ENCODE measurements around the gene METTL2A. TPM values are rescaled to one million over a fixed set of nuclear protein-coding genes. Genes with fewer than 3 reads are reported as not detected.

METTL2A gene
- total RNA-seq, 1 experiment from 2014 or later, result 23.1 TPM

GRCh38 chr17:62388856-62389255 is 34.8 kb upstream of the METTL2A start:
- H3K9me2 ChIP-seq (ENCODE audit: insufficient read depth), result no peaks in the 10 kb centered on the region
- H3K36me3 ChIP-seq (ENCODE audit: low read depth), result no peaks in the 10 kb centered on the region
- no peaks in the 10 kb centered on the region for H3K9me3 ChIP-seq (ENCODE audit: insufficient read depth, low read depth)
- H3K27ac ChIP-seq, result no peak overlapping the region
- no peaks in the 10 kb centered on the region for H3K79me2 ChIP-seq (ENCODE audit: low read depth)
- H3K27me3 ChIP-seq (ENCODE audit: insufficient read depth, low read depth), result 0 out of 2 replicates have a peak, but pooled peaks cover 3% of the 10 kb centered on the region
- H3K4me1 ChIP-seq (replicated peaks; ENCODE audit: insufficient read depth), result no peaks in the 10 kb centered on the region
- DNase-seq, result no peak
- ChIA-PET CTCF (no interaction called here), POLR2A (ENCODE audit: unreplicated experiment) (no interaction called here)
- intact Hi-C loops (cut with micrococcal nuclease; ENCODE audit: unreplicated experiment), result no loop called here
- no peak overlapping the region for H3K4me3 ChIP-seq
- no peaks in the 10 kb centered on the region for H4K20me1 ChIP-seq (ENCODE audit: insufficient read depth)
- H3K4me2 ChIP-seq, result no peak overlapping the region
- BruUV-seq (replicated peaks), result no TSS peak
- no peaks in the 10 kb centered on the region for H3F3A ChIP-seq (ENCODE audit: insufficient read depth, low read depth)
- no peak overlapping the region for H2AFZ ChIP-seq
- TF ChIP-seq EZH2 (IDR thresholded peaks at IDR 0.05; ENCODE audit: low read depth), result no peak
- TF ChIP-seq, protein P1, sequence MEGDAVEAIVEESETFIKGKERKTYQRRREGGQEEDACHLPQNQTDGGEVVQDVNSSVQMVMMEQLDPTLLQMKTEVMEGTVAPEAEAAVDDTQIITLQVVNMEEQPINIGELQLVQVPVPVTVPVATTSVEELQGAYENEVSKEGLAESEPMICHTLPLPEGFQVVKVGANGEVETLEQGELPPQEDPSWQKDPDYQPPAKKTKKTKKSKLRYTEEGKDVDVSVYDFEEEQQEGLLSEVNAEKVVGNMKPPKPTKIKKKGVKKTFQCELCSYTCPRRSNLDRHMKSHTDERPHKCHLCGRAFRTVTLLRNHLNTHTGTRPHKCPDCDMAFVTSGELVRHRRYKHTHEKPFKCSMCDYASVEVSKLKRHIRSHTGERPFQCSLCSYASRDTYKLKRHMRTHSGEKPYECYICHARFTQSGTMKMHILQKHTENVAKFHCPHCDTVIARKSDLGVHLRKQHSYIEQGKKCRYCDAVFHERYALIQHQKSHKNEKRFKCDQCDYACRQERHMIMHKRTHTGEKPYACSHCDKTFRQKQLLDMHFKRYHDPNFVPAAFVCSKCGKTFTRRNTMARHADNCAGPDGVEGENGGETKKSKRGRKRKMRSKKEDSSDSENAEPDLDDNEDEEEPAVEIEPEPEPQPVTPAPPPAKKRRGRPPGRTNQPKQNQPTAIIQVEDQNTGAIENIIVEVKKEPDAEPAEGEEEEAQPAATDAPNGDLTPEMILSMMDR (conservative IDR thresholded peaks at IDR 0.05), result no peak

DNA sequence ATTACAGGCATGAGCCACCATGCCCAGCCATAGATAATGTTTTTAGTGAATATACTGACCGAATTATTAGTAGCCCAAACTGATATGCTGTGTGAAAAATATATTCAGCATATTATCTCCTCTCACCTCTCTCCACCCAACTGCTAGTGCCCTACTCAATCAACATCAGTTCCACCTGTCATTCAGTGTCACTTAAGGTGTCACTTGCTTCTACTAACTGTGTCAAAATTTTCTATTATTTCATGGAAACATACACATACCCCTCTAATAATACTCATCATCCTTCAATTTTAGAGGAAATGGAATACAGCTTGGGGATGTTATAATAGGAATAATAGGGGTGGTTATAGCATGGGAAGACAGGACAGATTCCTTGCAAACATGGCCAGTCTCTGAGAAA is 30.8 kb upstream of the METTL2A start:
- TF ChIP-seq EZH2 (IDR thresholded peaks at IDR 0.05; ENCODE audit: low read depth), result no peak
- TF ChIP-seq, protein P1 (conservative IDR thresholded peaks at IDR 0.05), result no peak
- H4K20me1 ChIP-seq (ENCODE audit: insufficient read depth), result no peaks in the 10 kb centered on the region
- BruUV-seq (replicated peaks), result no TSS peak
- no peaks in the 10 kb centered on the region for H3K79me2 ChIP-seq (ENCODE audit: low read depth)
- intact Hi-C loops (cut with micrococcal nuclease; ENCODE audit: unreplicated experiment), result no loop called here
- POLR2A ChIA-PET (ENCODE audit: unreplicated experiment), result no interaction called here
- DNase-seq, result no peak
- no peaks in the 10 kb centered on the region for H3K9me3 ChIP-seq (ENCODE audit: insufficient read depth, low read depth)
- CTCF ChIA-PET, result no interaction called here
- no peak overlapping the region for H3K4me2 ChIP-seq
- no peak overlapping the region for H3K4me3 ChIP-seq
- H3K9me2 ChIP-seq (ENCODE audit: insufficient read depth), result no peaks in the 10 kb centered on the region
- no peaks in the 10 kb centered on the region for H3K36me3 ChIP-seq (ENCODE audit: low read depth)
- H3F3A ChIP-seq (ENCODE audit: insufficient read depth, low read depth), result no peaks in the 10 kb centered on the region
- no peak overlapping the region for H2AFZ ChIP-seq
- 0 out of 2 replicates have a peak, but pooled peaks cover 3% of the 10 kb centered on the region for H3K27me3 ChIP-seq (ENCODE audit: insufficient read depth, low read depth)
- no peak overlapping the region for H3K27ac ChIP-seq
- H3K4me1 ChIP-seq (replicated peaks; ENCODE audit: insufficient read depth), result no peaks in the 10 kb centered on the region

DNA sequence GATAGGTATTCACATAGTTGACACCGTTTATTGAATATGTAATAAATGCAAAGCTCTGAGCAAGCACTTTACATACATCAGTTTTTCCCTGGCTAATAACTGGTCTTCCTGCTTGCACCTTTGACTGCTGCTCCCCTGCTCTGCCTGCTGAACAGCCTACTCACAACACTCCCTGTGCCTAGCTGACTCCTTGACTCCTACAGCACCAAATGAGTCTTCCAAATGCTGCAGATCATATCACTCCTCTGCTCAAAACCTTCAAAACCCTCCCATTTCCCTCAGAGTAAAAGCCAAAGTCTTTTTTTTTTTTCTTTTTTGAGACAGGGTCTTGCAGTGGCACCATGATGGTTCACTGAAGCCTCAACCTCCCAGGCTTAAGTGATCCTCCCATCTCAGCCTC is 24.8 kb upstream of the METTL2A start:
- ChIA-PET CTCF (no interaction called here), POLR2A (ENCODE audit: unreplicated experiment) (no interaction called here)
- Histone ChIP-seq H3K4me2 (no peak overlapping the region), H3K27me3 (ENCODE audit: insufficient read depth, low read depth) (no peaks in the 10 kb centered on the region), H3K4me3 (no peak overlapping the region), H3K36me3 (ENCODE audit: low read depth) (no peaks in the 10 kb centered on the region), H4K20me1 (ENCODE audit: insufficient read depth) (no peaks in the 10 kb centered on the region), H3K79me2 (ENCODE audit: low read depth) (no peaks in the 10 kb centered on the region), H3K4me1 (replicated peaks; ENCODE audit: insufficient read depth) (no peaks in the 10 kb centered on the region), H2AFZ (no peak overlapping the region), H3F3A (ENCODE audit: insufficient read depth, low read depth) (no peaks in the 10 kb centered on the region), H3K27ac (no peak overlapping the region), H3K9me2 (ENCODE audit: insufficient read depth) (no peaks in the 10 kb centered on the region; the same call in 1 of the 2 replicates), H3K9me3 (ENCODE audit: insufficient read depth, low read depth) (no peaks in the 10 kb centered on the region)
- no peak for DNase-seq
- no TSS peak for BruUV-seq (replicated peaks)
- TF ChIP-seq, protein P1 (conservative IDR thresholded peaks at IDR 0.05), result no peak
- no peak for TF ChIP-seq EZH2 (IDR thresholded peaks at IDR 0.05; ENCODE audit: low read depth)
- intact Hi-C loops (cut with micrococcal nuclease; ENCODE audit: unreplicated experiment), result no loop called here
